ENCODE data around the gene RFT1.
"Not testable (repeated sequence)": the region's sequence is repeated elsewhere in the genome, so short reads cannot be mapped to it uniquely, and the experiment has no call there.

The RFT1 gene

DNA sequence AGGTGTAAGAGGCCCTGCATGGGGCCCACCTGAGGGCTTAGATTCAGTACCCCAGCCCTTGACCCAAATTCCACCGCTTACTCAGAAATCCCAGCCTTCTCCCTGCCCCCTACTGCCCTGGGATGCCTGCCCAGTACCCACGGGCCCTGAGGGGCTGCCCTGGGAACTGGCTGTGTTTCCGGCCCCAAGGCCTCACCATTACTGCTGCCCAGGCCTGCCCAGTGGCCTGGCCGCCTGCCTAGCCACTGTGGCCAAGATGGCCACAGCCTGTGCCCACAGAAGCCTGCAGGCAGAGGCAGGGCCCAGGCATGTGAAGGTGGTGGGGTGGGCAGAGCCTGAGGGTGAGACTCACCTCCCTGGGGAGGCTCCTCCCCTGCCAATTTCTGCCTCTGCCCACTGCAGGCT lies 24.6 kb upstream of the RFT1 start:
- Histone ChIP-seq H3K27ac (no peak overlapping the region), H3K9me3 (no peaks in the 10 kb centered on the region), H3K27me3 (no peaks in the 10 kb centered on the region), H3K4me3 (no peak overlapping the region), H3K4me1 (peaks cover 0 to 68% (median 36%) of the 10 kb centered on the region in 4 donors), H3K36me3 (no peaks in the 10 kb centered on the region)
- TF ChIP-seq, protein P1, sequence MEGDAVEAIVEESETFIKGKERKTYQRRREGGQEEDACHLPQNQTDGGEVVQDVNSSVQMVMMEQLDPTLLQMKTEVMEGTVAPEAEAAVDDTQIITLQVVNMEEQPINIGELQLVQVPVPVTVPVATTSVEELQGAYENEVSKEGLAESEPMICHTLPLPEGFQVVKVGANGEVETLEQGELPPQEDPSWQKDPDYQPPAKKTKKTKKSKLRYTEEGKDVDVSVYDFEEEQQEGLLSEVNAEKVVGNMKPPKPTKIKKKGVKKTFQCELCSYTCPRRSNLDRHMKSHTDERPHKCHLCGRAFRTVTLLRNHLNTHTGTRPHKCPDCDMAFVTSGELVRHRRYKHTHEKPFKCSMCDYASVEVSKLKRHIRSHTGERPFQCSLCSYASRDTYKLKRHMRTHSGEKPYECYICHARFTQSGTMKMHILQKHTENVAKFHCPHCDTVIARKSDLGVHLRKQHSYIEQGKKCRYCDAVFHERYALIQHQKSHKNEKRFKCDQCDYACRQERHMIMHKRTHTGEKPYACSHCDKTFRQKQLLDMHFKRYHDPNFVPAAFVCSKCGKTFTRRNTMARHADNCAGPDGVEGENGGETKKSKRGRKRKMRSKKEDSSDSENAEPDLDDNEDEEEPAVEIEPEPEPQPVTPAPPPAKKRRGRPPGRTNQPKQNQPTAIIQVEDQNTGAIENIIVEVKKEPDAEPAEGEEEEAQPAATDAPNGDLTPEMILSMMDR (IDR thresholded peaks at IDR 0.05), result no peak
- DNase-seq, result no peak
- intact Hi-C loops (cut with DNase I; ENCODE audit: low total_unique reads), result no loop called here

DNA sequence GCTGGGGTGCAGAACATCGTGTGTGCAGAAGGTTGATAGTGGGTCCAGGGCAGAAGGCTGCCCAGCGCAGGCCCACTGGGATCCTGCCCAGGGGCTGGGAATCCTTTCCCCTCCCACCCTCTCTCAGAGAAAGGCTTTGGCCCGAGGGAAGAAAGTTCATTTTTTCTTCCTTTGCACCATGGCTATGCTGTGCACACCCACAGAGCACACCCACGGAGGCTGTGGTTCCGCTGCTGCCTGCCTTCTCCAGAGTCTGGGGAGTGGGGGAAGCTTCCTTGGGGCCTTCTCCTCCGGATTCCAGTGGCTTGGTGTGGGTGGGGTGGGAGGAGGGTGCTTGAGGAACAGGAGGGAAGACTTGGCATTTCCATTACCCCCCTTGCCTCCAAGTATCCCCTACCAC lies 23.7 kb upstream of the RFT1 start:
- TF ChIP-seq, protein P1 (IDR thresholded peaks at IDR 0.05), result no peak
- Histone ChIP-seq H3K36me3 (no peaks in the 10 kb centered on the region), H3K27ac (no peak overlapping the region), H3K4me3 (no peak overlapping the region), H3K27me3 (no peaks in the 10 kb centered on the region), H3K9me3 (no peaks in the 10 kb centered on the region), H3K4me1 (peaks cover 0 to 60% (median 29%) of the 10 kb centered on the region in 4 donors)
- DNase-seq, result no peak
- intact Hi-C loops (cut with DNase I; ENCODE audit: low total_unique reads), result no loop called here

DNA sequence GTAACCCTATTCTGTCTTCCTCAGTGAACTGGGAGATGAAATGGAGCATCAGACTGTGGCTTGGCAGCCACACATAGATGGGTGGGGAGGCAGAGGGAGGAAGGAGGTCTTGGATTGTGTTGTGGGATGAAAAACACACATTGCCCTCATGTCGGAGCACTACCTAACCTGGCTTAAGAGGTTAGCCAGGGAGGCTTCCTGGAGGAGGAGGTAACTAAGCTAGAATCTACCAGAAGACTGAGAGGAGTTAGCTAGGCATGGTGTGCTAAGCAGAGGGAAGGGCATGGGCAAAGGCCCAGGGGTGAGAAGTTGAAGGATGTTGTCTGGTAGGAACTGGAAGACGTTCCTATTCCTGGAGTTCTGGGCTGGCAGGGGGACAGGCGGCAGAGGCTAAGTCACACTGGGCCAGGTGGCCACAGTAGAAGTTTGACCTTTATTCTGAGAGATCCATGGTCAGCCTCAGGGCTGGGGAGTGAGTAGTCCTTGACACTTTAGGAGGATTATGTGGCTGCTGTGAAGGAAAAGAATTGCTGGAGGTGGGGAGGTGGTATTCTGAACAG lies 23.1 kb upstream of the RFT1 start:
- Histone ChIP-seq H3K9me3 (no peaks in the 10 kb centered on the region), H3K4me1 (peaks cover 0 to 53% (median 27%) of the 10 kb centered on the region in 4 donors), H3K27me3 (no peaks in the 10 kb centered on the region), H3K36me3 (no peaks in the 10 kb centered on the region), H3K27ac (no peak overlapping the region), H3K4me3 (no peak overlapping the region)
- TF ChIP-seq, protein P1 (IDR thresholded peaks at IDR 0.05), result no peak
- intact Hi-C loops (cut with DNase I; ENCODE audit: low total_unique reads), result no loop called here
- DNase-seq, result no peak

DNA sequence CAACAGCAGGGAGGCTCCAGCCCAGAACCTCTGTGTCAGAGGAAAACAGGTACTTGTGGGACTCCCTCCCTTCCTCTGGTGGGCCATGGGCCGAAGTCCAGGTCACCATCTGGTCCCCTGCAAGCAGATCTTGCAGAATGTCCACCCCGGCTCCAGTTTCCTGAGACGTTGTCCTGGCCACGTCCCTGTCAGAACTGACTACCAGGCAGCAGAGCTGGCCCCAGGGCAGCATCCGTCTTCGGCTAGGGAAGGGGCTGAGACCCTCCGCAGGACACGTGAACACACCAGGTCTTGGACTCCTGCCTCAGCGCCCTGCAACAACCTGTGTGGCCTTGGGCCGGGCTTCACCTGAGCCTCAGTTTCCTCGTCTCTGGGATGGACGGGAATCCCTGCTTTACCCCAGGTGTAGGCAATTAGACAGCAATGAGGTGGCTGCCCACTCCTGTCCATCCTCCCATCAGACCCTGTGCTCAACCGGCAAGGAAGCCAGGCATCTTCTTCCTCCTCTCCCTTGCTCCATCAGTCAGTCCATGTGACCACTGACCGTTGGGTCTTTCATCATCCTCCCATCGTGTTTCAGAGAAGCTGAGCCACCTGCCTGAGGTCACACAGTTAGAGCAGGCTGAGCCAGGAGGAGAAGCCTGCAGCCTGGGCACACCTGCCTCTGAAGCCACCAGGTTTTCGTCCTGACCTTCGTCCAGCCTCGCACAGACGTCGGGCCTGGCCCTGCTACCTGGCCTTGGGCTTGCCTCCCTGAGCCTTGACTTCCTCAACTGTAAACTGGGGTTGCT lies 21.8 kb upstream of the RFT1 start:
- H3K27ac ChIP-seq, result no peak overlapping the region
- intact Hi-C loops (cut with DNase I; ENCODE audit: low total_unique reads), result no loop called here
- peaks cover 0 to 52% (median 27%) of the 10 kb centered on the region in 4 donors for H3K4me1 ChIP-seq
- TF ChIP-seq, protein P1 (IDR thresholded peaks at IDR 0.05), result no peak
- no peaks in the 10 kb centered on the region for H3K36me3 ChIP-seq
- H3K9me3 ChIP-seq, result no peaks in the 10 kb centered on the region
- no peak for DNase-seq
- no peaks in the 10 kb centered on the region for H3K27me3 ChIP-seq
- no peak overlapping the region for H3K4me3 ChIP-seq

DNA sequence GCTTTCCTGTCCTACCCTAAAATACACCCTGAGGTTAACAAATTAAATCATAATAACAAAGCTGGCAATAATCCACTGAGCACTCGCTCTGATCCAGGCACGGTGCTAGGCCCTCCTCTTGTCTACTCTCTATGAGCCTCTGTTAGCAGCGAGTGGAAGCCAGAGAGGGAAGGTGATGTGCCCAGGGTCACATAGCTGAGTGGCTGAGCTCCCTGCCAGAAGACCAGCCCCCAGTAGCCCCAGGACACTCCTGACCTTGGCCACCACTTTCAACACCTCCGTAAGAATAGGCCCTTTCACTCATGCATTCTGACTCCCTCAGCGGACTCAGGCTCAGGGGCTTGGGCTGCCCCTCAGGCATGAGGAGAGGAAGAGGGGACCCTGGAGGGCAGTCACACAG lies 21.2 kb upstream of the RFT1 start:
- Histone ChIP-seq H3K4me3 (no peak overlapping the region), H3K36me3 (no peaks in the 10 kb centered on the region), H3K27ac (no peak overlapping the region), H3K4me1 (peaks cover 0 to 48% (median 25%) of the 10 kb centered on the region in 4 donors), H3K9me3 (no peaks in the 10 kb centered on the region), H3K27me3 (no peaks in the 10 kb centered on the region)
- TF ChIP-seq, protein P1 (IDR thresholded peaks at IDR 0.05), result no peak
- no peak for DNase-seq
- intact Hi-C loops (cut with DNase I; ENCODE audit: low total_unique reads), result no loop called here

DNA sequence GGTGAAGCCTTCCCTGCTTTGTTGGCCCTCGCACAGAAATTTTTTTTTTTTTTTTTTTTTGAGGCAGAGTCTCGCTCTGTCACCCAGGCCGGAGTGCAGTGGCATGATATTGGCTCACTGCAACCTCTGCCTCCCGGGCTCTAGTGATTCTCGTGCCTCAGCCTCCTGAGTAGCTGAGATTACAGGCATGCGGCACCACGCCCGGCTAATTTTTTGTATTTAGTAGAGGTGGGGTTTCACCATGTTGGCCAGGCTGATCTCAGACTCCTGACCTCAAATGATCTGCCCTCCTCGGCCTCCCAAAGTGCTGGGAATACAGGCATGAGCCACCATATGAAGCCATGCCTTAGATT lies 20.8 kb upstream of the RFT1 start:
- intact Hi-C loops (cut with DNase I; ENCODE audit: low total_unique reads); H3K27me3 ChIP-seq; DNase-seq; H3K36me3 ChIP-seq; H3K4me3 ChIP-seq; H3K9me3 ChIP-seq; H3K27ac ChIP-seq: not testable (repeated sequence)
- peaks cover 0 to 44% (median 23%) of the 10 kb centered on the region in 4 donors for H3K4me1 ChIP-seq
